IMR-90 (cell line): Measurements from ENCODE around the gene ATP6V1F. TPM values are rescaled to one million over a fixed set of nuclear protein-coding genes. Genes with fewer than 3 reads are reported as not detected.

Source experiments
- ATAC-seq: fragments of 200-7000 bp; cut with Tn5 transposase; 2 replicates; pipeline ENCODE4 v1.9.1; 2020; ENCODE audit warnings: low read depth, mild to moderate bottlenecking, moderate library complexity
- BruUV-seq: library from RNA; stranded (reverse); fragments of 400-500 nt; replicated peaks from 2 replicates; lab custom pipeline; 2021; lab: Mats Ljungman, UMichigan
- CTCF ChIA-PET: fragments of 300-600 bp; formaldehyde crosslinking; extraction: SDS; loops from one replicate; lab custom pipeline; 2021; ENCODE audit warnings: antibody characterized with exemption; lab: Yijun Ruan, JAX
- POLR2A ChIA-PET: fragments of 300-600 bp; sonication (Branson Sonifier 250); formaldehyde crosslinking; loops from one replicate; lab custom pipeline; 2022; ENCODE audit warnings: antibody characterized with exemption; ENCODE audit not compliant: unreplicated experiment; lab: Charles Lee
- DNase-seq: peaks from one replicate; pipeline ENCODE4 v3.0.0; 2013
- H2AFZ ChIP-seq: replicated peaks from 2 replicates; pipeline ENCODE3; 2013; ENCODE audit warnings: low read length, mild to moderate bottlenecking; ENCODE audit not compliant: poor library complexity
- H2AK5ac ChIP-seq: 2 replicates; pipeline ENCODE4 v1.6.1; 2013; ENCODE audit warnings: low read depth, low read length, inconsistent platforms
- H2AK9ac ChIP-seq: replicated peaks from 2 replicates; pipeline ENCODE3; 2013; ENCODE audit warnings: mild to moderate bottlenecking, low read depth, low read length, moderate library complexity; ENCODE audit not compliant: poor library complexity
- H2BK120ac ChIP-seq: 2 replicates; pipeline ENCODE4 v1.6.1; 2013; ENCODE audit warnings: low read depth, low read length, inconsistent platforms
- H2BK15ac ChIP-seq: 3 replicates; pipeline ENCODE4 v1.6.1; 2013; ENCODE audit warnings: low read depth, low read length, inconsistent platforms
- H2BK20ac ChIP-seq: 2 replicates; pipeline ENCODE4 v1.6.1; 2013; ENCODE audit warnings: low read depth, mild to moderate bottlenecking, inconsistent platforms, low read length, moderate library complexity
- H2BK5ac ChIP-seq: 2 replicates; pipeline ENCODE4 v1.6.1; 2013; ENCODE audit warnings: mild to moderate bottlenecking, low read depth, low read length, inconsistent platforms; ENCODE audit not compliant: poor library complexity, severe bottlenecking
- H3K14ac ChIP-seq: replicated peaks from 2 replicates; pipeline ENCODE4 v1.6.1; 2013; ENCODE audit warnings: low read depth, low read length, inconsistent platforms
- H3K18ac ChIP-seq: 2 replicates; pipeline ENCODE4 v1.6.1; 2013; ENCODE audit warnings: low read depth, low read length, control low read depth
- H3K23ac ChIP-seq: 2 replicates; pipeline ENCODE4 v1.6.1; 2013; ENCODE audit warnings: low read depth, low read length, inconsistent platforms
- H3K27ac ChIP-seq: 2 replicates; pipeline ENCODE4 v1.5.1; 2013; ENCODE audit warnings: mild to moderate bottlenecking, control low read depth, low read length; ENCODE audit not compliant: insufficient read depth
- H3K27me3 ChIP-seq: 2 replicates; pipeline ENCODE4 v1.6.1; 2013; ENCODE audit warnings: low read length; ENCODE audit not compliant: control insufficient read depth, insufficient read depth
- H3K36me3 ChIP-seq: 2 replicates; pipeline ENCODE4 v1.6.1; 2013; ENCODE audit warnings: low read length, mixed read lengths; ENCODE audit not compliant: control insufficient read depth, insufficient read depth
- H3K4ac ChIP-seq: 2 replicates; pipeline ENCODE4 v1.6.1; 2013; ENCODE audit warnings: low read depth, low read length, inconsistent platforms
- H3K4me1 ChIP-seq: 2 replicates; pipeline ENCODE4 v1.6.1; 2013; ENCODE audit warnings: low read length, mixed read lengths; ENCODE audit not compliant: control insufficient read depth, insufficient read depth
- H3K4me2 ChIP-seq: 2 replicates; pipeline ENCODE4 v1.6.1; 2013; ENCODE audit warnings: low read depth, mild to moderate bottlenecking, control low read depth, low read length, moderate library complexity
- H3K4me3 ChIP-seq: 2 replicates; pipeline ENCODE4 v1.5.1; 2013; ENCODE audit warnings: low read depth, mild to moderate bottlenecking, control low read depth, low read length, moderate library complexity; ENCODE audit not compliant: insufficient read depth
- H3K56ac ChIP-seq: 2 replicates; pipeline ENCODE4 v1.6.1; 2013; ENCODE audit warnings: low read length, inconsistent platforms; ENCODE audit not compliant: insufficient read depth; ENCODE audit errors: extremely low read depth
- H3K79me1 ChIP-seq, 2 experiments: 2 replicates each; pipeline ENCODE4 v1.6.1; 2013; ENCODE audit warnings: low read length in 2 of 2, inconsistent platforms in 1 of 2, low read depth in 1 of 2
- H3K9ac ChIP-seq: 2 replicates; pipeline ENCODE4 v1.6.1; 2013; ENCODE audit warnings: low read depth, low read length, control low read depth
- H3K9me1 ChIP-seq: 2 replicates; pipeline ENCODE4 v1.6.1; 2013; ENCODE audit warnings: low read length, inconsistent platforms; ENCODE audit not compliant: insufficient read depth
- H3K9me3 ChIP-seq: 2 replicates; pipeline ENCODE4 v1.6.1; 2013; ENCODE audit warnings: low read length; ENCODE audit not compliant: control insufficient read depth, insufficient read depth
- H4K20me1 ChIP-seq: 2 replicates; pipeline ENCODE4 v1.6.1; 2013; ENCODE audit warnings: low read length, inconsistent platforms; ENCODE audit not compliant: insufficient read depth
- H4K5ac ChIP-seq: 2 replicates; pipeline ENCODE4 v1.6.1; 2013; ENCODE audit warnings: mild to moderate bottlenecking, low read depth, low read length, control low read depth
- H4K8ac ChIP-seq, 2 experiments: 2 replicates each; pipeline ENCODE4 v1.6.1; 2013; ENCODE audit warnings: low read depth in 2 of 2, low read length in 2 of 2, control low read depth in 1 of 2, inconsistent platforms in 1 of 2
- H4K91ac ChIP-seq: 2 replicates; pipeline ENCODE4 v1.6.1; 2013; ENCODE audit warnings: low read depth, low read length, inconsistent platforms; ENCODE audit not compliant: insufficient read depth
- MAFK ChIP-seq: IDR thresholded peaks from 2 replicates; pipeline ENCODE4 v1.6.1; 2012; ENCODE audit warnings: low read depth, low read length, improper control_type of control experiment
- MAZ ChIP-seq: IDR thresholded peaks from 2 replicates; pipeline ENCODE4 v1.6.1; 2012; ENCODE audit warnings: low read depth, mild to moderate bottlenecking, low read length, improper control_type of control experiment, moderate library complexity, borderline replicate concordance
- WGBS, 2 experiments: methylation state at CpG; one replicate each; pipeline versions ENCODE4 v1.1.5 to v1.1.7; 2013; ENCODE audit warnings: missing lambda C conversion rate in 2 of 2; ENCODE audit not compliant: insufficient read length in 1 of 2; ENCODE audit errors: extremely low coverage in 2 of 2; 5-methylcytosine and 5-hydroxymethylcytosine counted together
- dilution Hi-C: fragments of 300-500 bp; cut with HindIII; formaldehyde crosslinking; loops from one replicate; pipeline ENCODE4 v1.14.3; 2018; ENCODE audit warnings: low sequenced_read_pairs; ENCODE audit not compliant: unreplicated experiment
- in situ Hi-C: fragments of 300-500 bp; cut with MboI; formaldehyde crosslinking; loops from 3 replicates; pipeline ENCODE4 v1.14.3; 2019; ENCODE audit warnings: low sequenced_read_pairs, inconsistent platforms, mixed read lengths
- intact Hi-C: fragments of 100-400 bp; cut with micrococcal nuclease; formaldehyde crosslinking; loops from 2 replicates; pipeline ENCODE4 v1.10.0; 2022
- polyA plus RNA-seq, 3 experiments: library from polyadenylated mRNA; depleted of rRNA; stranded (reverse); fragments of >200 nt; gene quantifications; 2 replicates each; pipeline ENCODE4 v1.2.3, GENCODE V29; 2012; ENCODE audit warnings: low replicate concordance in 1 of 3
- total RNA-seq: library from RNA; depleted of rRNA; stranded (reverse); fragments of >200 nt; gene quantifications from 2 replicates; pipeline ENCODE4 v1.2.3, GENCODE V29; 2012

Gene ATP6V1F
- total and polyA plus RNA-seq, 2 of the 4 experiments (the other 2 are of a cell fraction): 104 to 321 TPM

DNA sequence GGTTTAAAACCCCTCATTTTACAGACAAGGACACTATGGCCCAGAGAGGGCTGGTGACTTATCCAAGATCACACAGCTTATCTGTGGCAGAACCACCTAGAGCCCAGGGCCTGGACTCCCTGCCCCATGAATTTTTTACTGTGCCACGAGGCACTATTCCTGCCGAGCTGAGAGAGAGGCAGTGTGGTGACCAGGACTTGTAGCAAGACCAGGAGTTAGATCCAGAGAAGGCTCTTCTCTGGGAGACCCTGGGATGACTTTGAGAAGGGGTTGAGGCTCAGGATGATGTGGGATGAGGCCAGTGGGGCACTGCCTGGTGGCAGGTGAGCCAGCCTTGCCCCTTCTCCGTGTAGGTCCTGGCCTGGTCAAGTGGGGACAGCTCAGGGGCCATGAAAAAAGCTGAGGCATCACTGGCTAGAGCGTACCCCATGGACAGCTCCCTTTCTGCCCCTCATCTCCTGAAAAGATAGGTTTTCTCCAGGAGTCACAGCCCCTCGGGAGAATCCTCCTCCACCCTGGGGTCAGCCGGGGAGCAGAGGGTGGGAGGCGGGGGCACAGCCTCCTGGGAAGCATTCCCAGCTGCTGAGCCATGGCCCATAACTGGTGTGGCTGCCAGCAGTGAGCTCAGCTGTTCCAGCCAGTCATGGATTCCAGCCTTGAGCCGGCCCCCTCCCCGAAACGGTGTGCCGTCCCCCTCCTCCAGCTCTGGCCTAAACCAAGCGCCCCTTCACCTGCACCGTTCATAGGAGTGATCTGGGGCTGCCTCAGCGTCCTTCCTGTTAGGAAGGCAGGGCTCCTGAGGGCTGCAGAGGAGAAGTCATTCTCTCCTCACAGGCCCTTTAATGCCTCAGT lies 26.6 kb upstream of the ATP6V1F start:
- Histone ChIP-seq H2BK5ac (peak overlapping the region; percentile 46), H3K9me3 (no peaks in the 10 kb centered on the region), H3K4ac (no peak overlapping the region), H3K9me1 (no peaks in the 10 kb centered on the region; the same call in 1 of the 2 replicates), H3K27me3 (no peaks in the 10 kb centered on the region), H4K5ac (no peak overlapping the region), H2AK5ac (no peak overlapping the region), H3K14ac (no peak overlapping the region), H2BK15ac (no peak overlapping the region), H4K91ac (no peak overlapping the region), H2AFZ (no peak overlapping the region), H3K18ac (peak overlapping the region; percentile 10; the same call in 1 of the 2 replicates), H2AK9ac (peak overlapping the region; percentile 33), H3K9ac (no peak overlapping the region; the same call in 1 of the 2 replicates), H3K4me1 (peaks cover 21% of the 10 kb centered on the region), H3K36me3 (peaks cover 61% of the 10 kb centered on the region), H2BK120ac (no peak overlapping the region), H3K27ac (peak overlapping the region; percentile 72), H3K4me3 (no peak overlapping the region), H3K79me1 (peaks cover 19 to 78% of the 10 kb centered on the region in 2 experiments), H3K4me2 (no peak overlapping the region), H4K20me1 (peaks cover 100% of the 10 kb centered on the region), H4K8ac (no peak overlapping the region), H3K23ac (peak overlapping the region; percentile 12; the same call in 1 of the 2 replicates), H3K56ac (no peak overlapping the region), H2BK20ac (no peak overlapping the region)
- CTCF ChIA-PET: no interaction called here
- intact Hi-C loops: no loop called here
- DNase-seq (peak; percentile 66), ATAC-seq (peak; percentile 16)
- WGBS, 2 experiments: 20% methylated on average over 1 of the region's 14 CpGs; no CpG with 5 or more reads in 1 of the 2 experiments
- BruUV-seq: no TSS peak
- in situ Hi-C loops: no loop called here
- dilution Hi-C loops: no loop called here
- no peak for TF ChIP-seq MAFK
- TF ChIP-seq MAZ: peak; percentile 70; the same call in 1 of the 2 replicates
- POLR2A ChIA-PET: no interaction called here
